ENCODE data around the gene HABP4.
"Not testable (repeated sequence)": the region's sequence is repeated elsewhere in the genome, so short reads cannot be mapped to it uniquely, and the experiment has no call there.

Gene HABP4

GRCh38 chr9:96500696-96501632 lies 51.0 kb downstream of the HABP4 start:
- DNase-seq = no peak

DNA sequence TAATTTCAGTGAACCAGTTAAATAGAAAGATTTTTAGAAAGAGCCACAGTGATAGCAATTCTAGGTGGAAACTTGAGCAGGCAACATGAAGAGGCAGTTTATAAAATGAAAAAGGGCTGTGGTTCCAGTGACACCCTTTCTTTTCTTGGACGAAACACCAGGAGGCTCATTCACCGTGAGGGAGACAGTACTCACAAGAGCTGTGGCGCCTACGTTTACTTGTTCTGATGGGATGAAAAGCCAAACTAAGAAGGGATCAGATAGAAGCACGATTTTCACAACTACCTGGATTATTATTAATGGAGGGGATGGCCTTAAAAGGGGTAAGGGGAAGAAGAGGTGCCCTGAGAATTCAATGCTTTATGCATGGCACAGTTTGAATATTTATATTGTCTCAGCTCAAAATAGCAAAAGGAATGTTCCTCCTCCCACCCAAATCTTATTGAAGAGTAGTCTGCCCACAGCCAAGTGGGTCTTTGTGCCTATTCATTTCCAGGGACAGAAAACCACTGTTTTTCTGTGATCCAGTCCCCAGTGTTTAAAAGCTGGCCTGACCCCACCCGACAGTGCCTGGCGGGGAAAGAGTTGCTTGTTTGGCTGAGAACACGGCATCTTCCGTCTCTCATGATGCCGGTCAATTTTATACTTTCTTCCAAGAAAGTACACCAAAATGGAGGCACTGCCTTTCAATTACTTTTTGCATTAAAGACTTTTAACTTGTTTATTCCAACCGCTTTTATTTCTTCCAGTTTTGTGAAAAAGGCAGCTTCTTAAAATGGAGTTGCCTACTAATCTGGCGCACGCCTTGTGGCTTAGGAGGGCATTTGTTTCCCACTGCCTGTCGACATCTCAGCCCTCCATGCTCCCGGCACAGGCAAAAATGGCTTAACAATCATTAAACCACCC lies 51.9 kb downstream of the HABP4 start:
- no peak for DNase-seq

DNA sequence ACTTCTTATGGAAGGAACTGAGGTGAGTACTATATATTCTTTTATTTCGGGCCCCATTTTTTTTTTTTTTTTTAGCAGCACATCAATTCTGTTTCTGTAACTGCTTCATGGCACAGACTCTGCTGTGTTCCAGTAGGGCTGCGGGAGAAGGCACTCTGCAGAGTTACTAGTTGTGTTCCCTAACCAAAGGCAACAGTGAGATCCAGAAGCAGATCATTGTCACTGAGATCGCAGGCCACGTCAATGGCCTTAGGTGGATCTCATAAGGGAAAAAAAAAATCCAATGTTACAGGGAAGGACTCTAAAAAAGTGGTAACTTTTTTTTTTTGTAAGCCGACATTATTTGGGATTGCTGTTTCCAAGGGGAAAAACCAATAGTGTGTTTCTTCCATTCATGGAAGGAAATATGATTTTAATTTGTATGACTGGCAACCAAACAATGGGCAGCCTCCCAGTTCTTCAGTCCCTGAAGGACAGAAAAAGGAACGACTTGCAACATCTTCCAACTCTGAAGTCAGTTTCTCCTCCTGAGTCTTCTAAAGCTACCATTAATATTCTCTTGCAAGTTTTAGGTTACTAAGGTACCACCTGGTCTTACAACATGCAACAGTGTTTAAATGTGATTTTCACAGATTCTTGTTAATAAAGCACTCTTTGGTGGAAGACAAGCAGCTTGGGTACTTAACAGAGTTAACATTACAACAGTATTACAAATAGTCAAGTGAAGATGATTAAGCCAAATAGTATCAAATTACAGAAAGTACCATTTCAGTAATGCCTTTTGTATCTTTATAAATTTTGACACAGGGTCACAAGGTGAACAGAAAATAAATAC lies 52.8 kb downstream of the HABP4 start:
- no peak for DNase-seq

- not testable (repeated sequence) for DNase-seq
Observed at GRCh38 chr9:96503374-96503748, 53.4 kb downstream of the HABP4 start.

- DNase-seq = no peak
Observed at GRCh38 chr9:96503918-96504317, 53.9 kb downstream of the HABP4 start.

DNA sequence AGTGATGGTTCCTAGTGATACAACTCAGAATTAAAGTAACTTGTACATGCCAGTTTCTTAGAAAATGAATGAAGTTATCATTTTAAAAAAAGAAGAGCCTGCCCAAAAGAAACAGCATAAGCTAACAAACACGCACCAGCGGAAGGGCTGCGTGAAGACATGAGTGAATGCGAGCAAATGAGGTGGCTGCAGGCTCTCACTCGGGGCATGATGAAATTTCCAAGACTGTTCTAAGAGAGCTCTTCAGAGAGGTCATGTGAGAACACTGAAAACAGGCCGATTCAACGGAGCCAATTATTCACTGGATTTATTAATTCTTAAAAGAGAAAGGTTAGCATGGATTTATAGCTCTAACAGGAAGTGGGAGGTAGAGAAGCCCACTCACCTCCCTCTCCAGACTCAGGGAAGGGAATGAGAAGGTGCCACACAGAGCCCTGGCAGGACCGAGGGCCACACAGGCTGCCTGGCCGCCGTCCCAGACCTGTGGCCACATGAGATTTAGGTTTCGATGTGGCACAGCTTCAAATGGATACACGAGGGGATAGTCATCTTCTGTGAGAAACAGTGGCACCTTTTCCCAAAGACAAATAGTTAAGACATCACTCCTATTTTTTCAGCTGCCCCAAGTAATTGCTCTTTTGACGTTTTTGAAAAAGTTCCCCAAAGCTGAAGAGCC lies 55.5 kb downstream of the HABP4 start:
- no peak for DNase-seq

DNA sequence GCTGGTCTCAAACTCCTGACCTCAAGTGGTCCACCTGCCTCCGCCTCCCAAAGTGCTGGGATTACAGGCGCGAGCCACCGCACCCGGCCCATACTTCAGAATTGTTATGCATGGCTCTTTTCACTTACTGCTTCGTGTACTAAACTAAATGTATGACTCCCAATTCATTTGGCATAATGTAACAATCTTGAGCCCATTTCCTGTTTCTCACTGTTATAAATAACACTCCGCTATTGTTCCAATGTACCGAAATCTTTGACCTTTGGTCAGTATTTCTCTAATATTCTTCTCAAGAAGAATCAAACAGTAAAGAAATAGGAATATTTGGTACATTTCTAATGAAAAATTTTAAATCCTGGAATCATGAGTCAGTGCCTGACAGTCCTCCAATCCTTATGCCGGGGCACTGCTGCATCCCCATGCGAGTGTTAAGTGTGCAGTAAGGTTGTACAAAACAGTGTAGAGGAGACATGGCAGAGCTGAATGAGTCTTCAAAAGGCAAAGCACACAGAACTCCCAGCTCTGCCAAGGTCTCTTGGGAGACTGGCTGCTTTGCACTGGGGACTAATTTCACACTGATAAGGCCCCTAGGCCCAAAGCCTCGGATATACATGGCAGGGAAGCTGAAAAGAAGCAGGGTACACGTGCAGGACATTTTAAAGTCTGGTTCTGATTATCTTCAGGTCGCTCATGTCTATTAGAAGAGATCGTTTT lies 58.4 kb downstream of the HABP4 start:
- DNase-seq = no peak

DNA sequence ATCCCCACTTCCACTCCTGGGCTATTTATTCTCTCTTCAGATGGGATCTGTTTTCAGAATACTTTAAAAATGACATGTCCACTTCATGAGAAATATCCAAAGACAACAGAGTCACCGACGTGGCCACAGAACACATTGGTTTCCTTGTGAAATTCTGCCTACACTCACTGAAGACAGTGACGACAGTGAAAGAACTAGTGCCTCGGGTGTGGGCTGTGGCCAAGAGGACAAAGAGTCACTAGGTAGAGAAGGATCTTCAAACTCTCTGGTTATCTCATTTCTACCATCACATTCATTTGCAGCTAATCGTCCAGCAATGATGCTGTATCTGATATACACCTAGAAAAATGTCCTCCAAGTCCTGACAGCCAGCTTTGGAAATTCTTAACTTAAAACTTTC lies 59.1 kb downstream of the HABP4 start:
- no peak for DNase-seq

GRCh38 chr9:96509848-96510247 lies 59.9 kb downstream of the HABP4 start:
- no peak for DNase-seq

- no peak for DNase-seq
Observed at GRCh38 chr9:96510258-96510657, 60.3 kb downstream of the HABP4 start.

DNA sequence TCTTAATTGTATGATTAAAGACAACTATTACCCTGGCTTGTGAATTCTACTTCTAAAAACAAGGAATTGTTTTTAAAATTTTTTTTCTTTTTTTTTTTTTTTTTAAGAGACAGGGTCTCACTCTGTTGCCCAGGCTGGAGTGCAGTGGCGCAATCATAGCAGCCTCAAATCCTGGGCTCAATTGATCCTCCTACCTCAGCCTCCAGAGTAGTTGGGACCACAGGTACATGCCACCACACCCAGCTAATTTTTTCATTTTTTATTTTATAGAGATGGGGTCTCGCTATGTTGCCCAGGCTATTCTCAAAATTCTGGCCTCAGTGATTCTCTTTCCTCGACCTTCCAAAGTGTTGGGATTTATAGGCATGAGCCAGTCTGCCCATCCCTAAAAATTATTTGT lies 62.3 kb downstream of the HABP4 start:
- DNase-seq = no peak

- DNase-seq = no peak
Observed at GRCh38 chr9:96513622-96514021, 63.7 kb downstream of the HABP4 start.

GRCh38 chr9:96514108-96514799 lies 64.3 kb downstream of the HABP4 start:
- no peak for DNase-seq

DNA sequence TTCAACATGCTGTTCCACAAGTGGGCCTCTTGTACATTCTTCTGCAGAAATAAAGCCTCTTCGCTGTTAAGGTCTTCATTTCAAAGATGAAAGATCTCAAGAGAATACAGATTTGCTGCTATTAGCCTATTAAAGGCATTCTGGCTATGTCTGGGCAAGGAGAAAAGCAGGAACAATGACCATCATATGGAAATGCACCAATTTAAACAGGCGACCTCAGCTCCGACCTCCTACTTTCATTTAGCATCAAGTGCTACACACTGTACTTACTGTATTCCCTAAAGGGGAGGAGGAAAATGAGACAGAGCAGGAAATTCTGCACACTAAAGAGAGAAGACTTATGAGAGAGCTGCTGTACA lies 64.8 kb downstream of the HABP4 start:
- no peak for DNase-seq

GRCh38 chr9:96515621-96516470 lies 65.9 kb downstream of the HABP4 start:
- no peak for DNase-seq

DNA sequence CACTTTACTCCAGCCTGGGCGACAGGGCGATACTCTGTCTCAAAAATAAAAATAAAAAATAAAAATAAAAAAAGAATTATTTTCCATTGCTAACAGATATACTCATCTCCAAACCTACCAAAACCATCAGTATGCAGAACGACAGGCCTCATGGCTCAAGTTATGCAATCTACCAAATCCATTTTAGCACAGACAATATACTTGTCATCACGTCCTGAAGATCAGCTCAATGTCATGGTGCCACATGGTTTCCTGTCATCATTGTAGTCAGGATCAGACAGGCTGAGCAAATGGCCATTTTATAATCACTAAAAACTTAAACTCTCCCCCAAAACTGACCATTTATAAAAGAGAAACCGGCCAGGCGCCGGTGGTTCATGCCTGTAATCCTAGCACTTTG lies 69.1 kb downstream of the HABP4 start:
- no peak for DNase-seq

- DNase-seq = no peak
Observed at GRCh38 chr9:96519787-96520186, 69.8 kb downstream of the HABP4 start.

DNA sequence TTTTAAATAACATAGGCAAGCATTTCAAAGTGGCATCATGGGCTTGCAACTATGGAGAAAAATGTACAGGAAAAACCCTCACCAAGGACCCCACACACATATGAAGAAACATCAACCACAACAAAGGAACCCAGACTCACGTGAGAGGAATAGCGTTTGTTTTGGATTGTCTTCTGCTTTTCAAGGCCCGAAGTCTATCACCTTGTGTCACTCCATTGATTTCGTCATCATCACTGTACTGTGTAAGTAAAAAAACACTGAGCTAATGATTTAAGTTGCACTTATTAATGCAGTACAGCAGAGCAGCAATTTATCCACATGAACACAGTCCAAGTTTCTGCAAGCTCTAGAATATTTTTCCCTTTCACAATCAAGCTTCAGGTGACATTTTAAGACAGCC lies 72.4 kb downstream of the HABP4 start:
- DNase-seq = no peak

GRCh38 chr9:96523374-96523773 lies 73.4 kb downstream of the HABP4 start:
- DNase-seq = no peak

DNA sequence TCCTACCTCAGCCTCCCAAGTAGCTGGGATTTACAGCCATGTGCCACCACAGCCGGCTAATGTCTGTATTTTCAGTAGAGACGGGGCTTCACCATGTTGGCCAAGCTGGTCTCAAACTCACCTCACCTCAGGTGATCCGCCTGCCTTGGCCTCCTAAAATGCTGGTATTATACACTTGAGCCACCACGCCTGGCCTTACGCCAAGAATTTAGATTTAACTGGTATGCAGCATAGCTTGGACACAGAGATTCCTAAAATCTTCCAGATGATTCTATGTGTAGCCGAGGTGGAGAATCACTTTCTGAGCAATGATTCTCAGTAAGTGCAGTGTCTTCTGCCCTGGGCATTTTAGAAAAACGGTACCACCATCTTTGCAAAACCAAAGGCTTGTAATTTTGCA lies 74.1 kb downstream of the HABP4 start:
- DNase-seq = no peak

Data from activated gamma-delta T cell (primary cell).